ENCODE measurements around the gene MBOAT7. TPM values are rescaled to one million over a fixed set of nuclear protein-coding genes. Genes with fewer than 3 reads are reported as not detected.
A peak's percentile ranks its signal among the peaks of the same experiment; 100 is the strongest.

The MBOAT7 gene
- total and polyA plus RNA-seq, 8 donors, result 48.1 to 102 (median 56.3) TPM

DNA sequence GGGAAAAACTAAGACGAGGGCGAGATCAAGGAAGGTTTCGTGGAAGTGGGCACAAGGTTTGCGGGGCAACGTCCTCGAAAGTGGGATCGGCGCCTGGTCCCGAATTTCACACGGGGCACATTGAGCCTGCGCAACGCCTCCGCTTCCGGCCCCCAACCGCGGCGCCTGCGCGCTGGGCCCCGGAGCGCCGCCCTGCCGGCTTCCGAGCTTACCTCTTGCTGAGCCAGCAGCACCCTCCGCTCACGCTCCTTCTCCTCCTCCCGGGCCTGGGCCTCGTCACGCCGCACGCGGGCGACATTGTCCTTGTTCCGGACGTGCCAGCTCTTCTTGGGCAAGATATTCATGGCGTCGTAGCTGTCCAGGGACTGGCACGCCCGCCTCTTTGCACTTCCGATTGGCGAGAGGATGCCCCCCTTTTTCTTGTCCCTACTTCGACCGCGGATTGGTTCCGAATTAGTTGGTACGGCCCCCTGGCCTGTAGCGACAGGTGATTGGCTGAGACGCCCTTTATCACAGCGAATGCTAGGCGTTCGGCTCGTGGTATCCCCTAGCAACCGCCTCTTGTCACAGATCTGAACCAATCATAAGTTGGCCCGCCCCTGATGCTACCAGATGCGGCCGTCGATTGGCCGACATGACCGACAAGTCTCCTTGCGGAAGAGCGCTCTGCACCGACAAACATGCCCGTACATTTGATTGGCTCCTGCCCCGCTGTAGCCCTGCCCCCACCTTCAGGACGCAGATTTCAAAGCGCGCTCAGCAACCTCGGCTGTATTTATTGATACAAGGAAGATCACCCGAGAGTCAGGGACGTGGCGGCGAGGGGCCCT, 29.8 kb downstream of the MBOAT7 start, which contains the start of gene LENG1:
Gene LENG1, minus strand, starts transcription at position 370 of the 830 bp plus-strand sequence. Its CDS starts 26 bp downstream, at position 344.
- Histone ChIP-seq H3K27ac (peak within 1 kb of the TSS; percentile 93 to 94), H3K4me1 (peaks cover 31 to 65% of the 10 kb centered on the region in 2 donors), H3K27me3 (peaks cover 0 to 5% of the 10 kb centered on the region in 2 donors), H3K4me3 (peak within 1 kb of the TSS; percentile 61 to 70), H3K9me3 (no peaks in the 10 kb centered on the region), H3K36me3 (peaks cover 0 to 37% of the 10 kb centered on the region in 2 donors)
- peak; percentile 13 to 22 for TF ChIP-seq CTCF (IDR thresholded peaks at IDR 0.05)
- peak; percentile 95 to 100 (median 100) for DNase-seq
- intact Hi-C loops (cut with DNase I), result no loop called here
- ATAC-seq, result peak; percentile 86

- Histone ChIP-seq H3K36me3 (peaks cover 0 to 44% of the 10 kb centered on the region in 2 donors), H3K4me3 (peak overlapping the region; percentile 61 to 70), H3K27me3 (no peaks in the 10 kb centered on the region), H3K9me3 (no peaks in the 10 kb centered on the region), H3K27ac (peak overlapping the region; percentile 93 to 94), H3K4me1 (peaks cover 25 to 58% of the 10 kb centered on the region in 2 donors)
- intact Hi-C loops (cut with DNase I), result no loop called here
- DNase-seq, result peak in 1 of 4 donors; percentile 57
- no peak for TF ChIP-seq CTCF (IDR thresholded peaks at IDR 0.05)
- ATAC-seq, result no peak
These were observed 30.5 kb downstream of the MBOAT7 start for GRCh38 chr19:54158812-54159351.

DNA sequence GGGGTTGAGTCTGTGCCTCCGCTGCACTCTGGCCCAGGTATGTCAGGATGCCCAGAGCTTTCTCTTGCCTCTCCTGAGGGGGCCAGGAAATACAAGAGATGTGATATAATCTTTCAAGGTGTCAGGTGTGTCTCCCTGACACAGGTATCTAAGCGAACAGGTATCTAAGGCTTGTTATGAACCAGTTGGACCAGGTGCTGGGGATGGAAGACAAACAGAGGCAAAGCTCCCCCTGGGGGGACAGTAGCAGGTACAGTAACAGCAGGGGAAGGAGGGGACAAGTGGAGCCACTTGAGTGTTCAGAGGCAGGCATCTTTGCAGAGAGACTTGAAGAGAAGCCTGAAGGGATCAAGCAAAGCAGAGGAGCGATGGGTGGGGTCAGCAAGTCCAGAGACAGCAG, 32.4 kb downstream of the MBOAT7 start:
- no peaks in the 10 kb centered on the region for H3K27me3 ChIP-seq
- TF ChIP-seq CTCF (IDR thresholded peaks at IDR 0.05), result no peak
- peaks cover 0 to 63% of the 10 kb centered on the region in 2 donors for H3K36me3 ChIP-seq
- no peak for ATAC-seq
- intact Hi-C loops (cut with DNase I), result no loop called here
- H3K4me3 ChIP-seq, result no peak overlapping the region
- H3K27ac ChIP-seq, result no peak overlapping the region
- H3K9me3 ChIP-seq, result no peaks in the 10 kb centered on the region
- peaks cover 20 to 39% of the 10 kb centered on the region in 2 donors for H3K4me1 ChIP-seq
- DNase-seq, result no peak

- intact Hi-C loops (cut with DNase I), result no loop called here
- DNase-seq, result no peak
- Histone ChIP-seq H3K27ac (no peak overlapping the region), H3K27me3 (no peaks in the 10 kb centered on the region), H3K9me3 (no peaks in the 10 kb centered on the region), H3K4me3 (no peak overlapping the region), H3K36me3 (peaks cover 0 to 68% of the 10 kb centered on the region in 2 donors), H3K4me1 (peaks cover 20 to 34% of the 10 kb centered on the region in 2 donors)
- no peak for TF ChIP-seq CTCF (IDR thresholded peaks at IDR 0.05)
- ATAC-seq, result no peak
These were observed 32.9 kb downstream of the MBOAT7 start for GRCh38 chr19:54156490-54156889.

- intact Hi-C loops (cut with DNase I), result no loop called here
- no peak for TF ChIP-seq CTCF (IDR thresholded peaks at IDR 0.05)
- Histone ChIP-seq H3K4me1 (peaks cover 16 to 26% of the 10 kb centered on the region in 2 donors), H3K9me3 (no peaks in the 10 kb centered on the region), H3K4me3 (no peak overlapping the region), H3K27ac (no peak overlapping the region), H3K27me3 (no peaks in the 10 kb centered on the region), H3K36me3 (peaks cover 0 to 76% of the 10 kb centered on the region in 2 donors)
- ATAC-seq (no peak), DNase-seq (no peak)
These were observed 33.7 kb downstream of the MBOAT7 start for GRCh38 chr19:54155694-54156093.

Data from left lung (tissue), 10 donors.